Uterus (tissue), 2 donors: ENCODE results near the gene CCL27.

ENCODE experiments used
- POLR2A ChIP-seq, 2 donors: fragments of 450-650 bp; IDR thresholded peaks; one replicate each; pipeline ENCODE4 v1.6.1; 2016; ENCODE audit warnings: antibody characterized with exemption in 2 of 2, mild to moderate bottlenecking in 1 of 2, moderate library complexity in 1 of 2
- TF ChIP-seq, protein P1 (sequence below), 4 experiments: fragments of 200-600 bp in 2 of 4; fragments of 450-650 bp in 2 of 4; sonication (generic) in 2 of 4; IDR thresholded peaks; one replicate each; pipeline ENCODE4 v1.5.1; 2016 to 2019; ENCODE audit warnings: antibody characterized with exemption in 4 of 4, mild to moderate bottlenecking in 2 of 4, moderate library complexity in 1 of 4

DNA sequence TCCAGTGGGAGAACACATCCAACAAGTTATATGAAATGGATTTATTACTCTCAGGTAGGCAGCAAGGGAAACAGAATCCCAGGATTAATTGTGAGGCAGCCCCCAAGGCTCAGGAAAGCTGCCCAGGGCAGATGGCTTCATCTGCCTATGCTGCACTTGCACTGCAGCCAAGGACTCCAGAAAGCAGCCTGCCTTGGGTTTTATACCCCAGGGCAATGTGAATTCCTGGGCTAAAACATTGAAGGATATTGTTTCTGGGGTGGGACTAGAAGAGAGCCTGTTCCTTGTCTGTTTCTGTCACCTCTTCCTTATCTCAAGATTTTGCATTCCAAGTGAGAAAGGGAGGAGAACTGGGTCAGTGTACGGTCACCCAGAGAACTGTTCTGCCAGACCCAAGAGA is 8.8 kb upstream of the CCL27 start:
- TF ChIP-seq POLR2A (IDR thresholded peaks at IDR 0.05) = no peak
- TF ChIP-seq, protein P1, sequence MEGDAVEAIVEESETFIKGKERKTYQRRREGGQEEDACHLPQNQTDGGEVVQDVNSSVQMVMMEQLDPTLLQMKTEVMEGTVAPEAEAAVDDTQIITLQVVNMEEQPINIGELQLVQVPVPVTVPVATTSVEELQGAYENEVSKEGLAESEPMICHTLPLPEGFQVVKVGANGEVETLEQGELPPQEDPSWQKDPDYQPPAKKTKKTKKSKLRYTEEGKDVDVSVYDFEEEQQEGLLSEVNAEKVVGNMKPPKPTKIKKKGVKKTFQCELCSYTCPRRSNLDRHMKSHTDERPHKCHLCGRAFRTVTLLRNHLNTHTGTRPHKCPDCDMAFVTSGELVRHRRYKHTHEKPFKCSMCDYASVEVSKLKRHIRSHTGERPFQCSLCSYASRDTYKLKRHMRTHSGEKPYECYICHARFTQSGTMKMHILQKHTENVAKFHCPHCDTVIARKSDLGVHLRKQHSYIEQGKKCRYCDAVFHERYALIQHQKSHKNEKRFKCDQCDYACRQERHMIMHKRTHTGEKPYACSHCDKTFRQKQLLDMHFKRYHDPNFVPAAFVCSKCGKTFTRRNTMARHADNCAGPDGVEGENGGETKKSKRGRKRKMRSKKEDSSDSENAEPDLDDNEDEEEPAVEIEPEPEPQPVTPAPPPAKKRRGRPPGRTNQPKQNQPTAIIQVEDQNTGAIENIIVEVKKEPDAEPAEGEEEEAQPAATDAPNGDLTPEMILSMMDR (IDR thresholded peaks at IDR 0.05) = no peak
